ENCODE measurements around the gene NABP1.
A peak's percentile ranks its signal among the peaks of the same experiment; 100 is the strongest.

Gene NABP1

GRCh38 chr2:191680639-191681038 lies 2.7 kb downstream of the NABP1 start:
- Histone ChIP-seq H3K4me3 (peak overlapping the region; percentile 11), H3K27ac (no peak overlapping the region)
- DNase-seq (ENCODE audit: low spot score), result no peak
- TF ChIP-seq, protein P1, sequence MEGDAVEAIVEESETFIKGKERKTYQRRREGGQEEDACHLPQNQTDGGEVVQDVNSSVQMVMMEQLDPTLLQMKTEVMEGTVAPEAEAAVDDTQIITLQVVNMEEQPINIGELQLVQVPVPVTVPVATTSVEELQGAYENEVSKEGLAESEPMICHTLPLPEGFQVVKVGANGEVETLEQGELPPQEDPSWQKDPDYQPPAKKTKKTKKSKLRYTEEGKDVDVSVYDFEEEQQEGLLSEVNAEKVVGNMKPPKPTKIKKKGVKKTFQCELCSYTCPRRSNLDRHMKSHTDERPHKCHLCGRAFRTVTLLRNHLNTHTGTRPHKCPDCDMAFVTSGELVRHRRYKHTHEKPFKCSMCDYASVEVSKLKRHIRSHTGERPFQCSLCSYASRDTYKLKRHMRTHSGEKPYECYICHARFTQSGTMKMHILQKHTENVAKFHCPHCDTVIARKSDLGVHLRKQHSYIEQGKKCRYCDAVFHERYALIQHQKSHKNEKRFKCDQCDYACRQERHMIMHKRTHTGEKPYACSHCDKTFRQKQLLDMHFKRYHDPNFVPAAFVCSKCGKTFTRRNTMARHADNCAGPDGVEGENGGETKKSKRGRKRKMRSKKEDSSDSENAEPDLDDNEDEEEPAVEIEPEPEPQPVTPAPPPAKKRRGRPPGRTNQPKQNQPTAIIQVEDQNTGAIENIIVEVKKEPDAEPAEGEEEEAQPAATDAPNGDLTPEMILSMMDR (IDR thresholded peaks at IDR 0.05), result no peak

GRCh38 chr2:191682126-191682525 lies 4.2 kb downstream of the NABP1 start:
- no peak overlapping the region for H3K4me3 ChIP-seq

GRCh38 chr2:191686066-191686465 lies 8.1 kb downstream of the NABP1 start:
- TF ChIP-seq, protein P1 (IDR thresholded peaks at IDR 0.05), result no peak
- Histone ChIP-seq H3K27ac (no peak overlapping the region), H3K4me3 (no peak overlapping the region)
- DNase-seq (ENCODE audit: low spot score), result no peak

More at GRCh38 chr2:191682126-191682525, 4.2 kb downstream of the NABP1 start:
- no peak for DNase-seq (ENCODE audit: low spot score)
- no peak overlapping the region for H3K27ac ChIP-seq
- TF ChIP-seq, protein P1 (IDR thresholded peaks at IDR 0.05), result no peak

DNA sequence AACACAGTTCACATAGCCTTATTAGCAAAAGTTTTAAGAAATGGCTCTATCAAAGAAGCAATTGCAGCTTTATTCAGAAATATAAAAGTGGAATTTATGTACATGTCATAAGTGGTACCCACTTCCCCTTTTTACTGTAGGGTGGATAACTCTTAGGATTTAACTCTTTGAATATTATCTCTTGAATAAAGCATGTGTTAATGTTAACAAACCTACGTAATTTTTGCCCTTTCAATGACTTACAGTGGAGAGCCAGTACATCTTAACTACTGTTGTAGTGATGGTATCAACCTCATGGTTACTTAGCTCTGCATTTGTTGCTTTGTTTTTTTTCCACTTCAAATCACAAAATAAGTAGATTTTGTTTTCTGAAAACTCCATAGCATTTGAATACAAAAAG lies 8.8 kb downstream of the NABP1 start:
- H3K27ac ChIP-seq, result no peak overlapping the region
- DNase-seq (ENCODE audit: low spot score), result no peak
- no peak overlapping the region for H3K4me3 ChIP-seq
- TF ChIP-seq, protein P1 (IDR thresholded peaks at IDR 0.05), result no peak

DNA sequence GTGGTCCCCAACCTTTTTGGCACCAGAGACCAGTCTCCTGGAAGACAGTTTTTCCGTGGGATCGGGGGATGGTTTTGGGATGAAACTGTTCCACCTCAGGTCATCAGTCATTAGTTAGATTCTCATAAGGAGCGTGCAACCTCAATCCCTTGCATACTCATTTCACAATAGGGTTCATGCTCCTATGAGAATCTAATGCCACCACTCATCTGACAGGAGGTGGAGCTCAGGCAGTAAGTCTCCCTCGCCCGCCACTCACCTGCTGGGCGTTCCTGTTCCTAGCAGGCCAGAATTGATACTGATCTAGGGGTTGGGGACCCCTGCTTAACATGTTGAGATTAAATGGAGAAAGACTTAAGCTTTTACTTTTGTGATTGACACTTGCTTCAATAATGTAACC lies 9.9 kb downstream of the NABP1 start:
- DNase-seq (ENCODE audit: low spot score), result no peak
- TF ChIP-seq, protein P1 (IDR thresholded peaks at IDR 0.05), result no peak
- Histone ChIP-seq H3K4me3 (no peak overlapping the region), H3K27ac (no peak overlapping the region)

DNA sequence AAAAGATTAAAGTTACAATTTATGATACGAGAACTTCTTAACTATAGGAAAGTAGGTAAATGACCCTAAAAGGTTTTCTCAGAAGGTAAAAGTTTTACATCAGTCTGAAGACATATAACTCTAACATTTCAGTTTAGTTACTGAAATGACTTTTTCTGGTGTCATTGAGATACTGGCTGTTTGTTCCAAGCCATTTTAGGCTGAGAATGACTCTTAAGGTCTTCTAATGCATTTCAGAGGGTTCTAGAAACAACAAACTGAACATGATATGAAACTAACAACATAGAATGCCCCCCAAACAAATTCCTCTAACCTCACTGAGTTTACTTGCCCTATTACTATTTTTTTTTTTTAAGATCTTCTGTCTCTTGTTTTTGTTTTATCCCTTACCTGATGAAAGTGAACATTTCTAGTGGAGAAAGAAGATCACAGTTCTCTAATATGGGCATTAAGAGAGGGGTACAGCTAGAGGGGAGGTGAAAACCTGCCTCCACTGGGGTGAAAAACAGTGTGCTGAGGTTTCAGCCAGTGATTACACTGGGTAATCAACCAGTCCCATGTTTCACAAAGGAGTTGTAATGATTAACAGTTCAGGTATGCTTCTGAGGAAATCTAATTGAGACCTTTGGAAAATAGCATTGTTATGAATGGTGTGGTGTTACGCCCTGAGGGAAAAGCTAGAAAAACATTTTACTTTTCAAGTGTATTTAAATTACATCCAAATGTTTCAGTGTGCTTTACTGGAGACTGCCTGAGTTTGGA lies 11.2 kb downstream of the NABP1 start:
- Histone ChIP-seq H3K4me3 (no peak overlapping the region), H3K27ac (no peak overlapping the region)
- DNase-seq (ENCODE audit: low spot score), result no peak
- TF ChIP-seq, protein P1 (IDR thresholded peaks at IDR 0.05), result no peak

DNA sequence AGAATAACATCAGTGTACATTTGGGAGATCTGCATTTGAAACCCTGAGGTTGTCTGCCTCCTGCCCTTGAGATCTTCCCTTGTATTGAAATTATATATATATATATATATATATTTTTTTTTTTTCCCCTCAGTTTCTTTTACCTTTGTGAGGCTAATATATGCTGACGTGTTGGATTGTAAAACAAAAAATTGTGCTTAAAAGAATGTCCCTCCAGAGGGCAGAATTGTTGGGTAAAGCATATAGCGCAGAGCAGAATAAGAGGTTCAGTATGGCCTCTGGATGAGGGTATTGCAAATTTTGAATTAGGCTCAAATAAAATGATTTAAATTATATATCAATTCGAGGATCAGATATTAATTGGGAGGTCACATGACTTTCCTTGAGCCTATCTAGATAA lies 12.4 kb downstream of the NABP1 start:
- Histone ChIP-seq H3K4me3 (no peak overlapping the region), H3K27ac (no peak overlapping the region)
- TF ChIP-seq, protein P1 (IDR thresholded peaks at IDR 0.05), result no peak
- no peak for DNase-seq (ENCODE audit: low spot score)
